ENCODE results near the gene HSP90B1.

HSP90B1 gene

GRCh38 chr12:103986829-103987228 is 56.6 kb downstream of the HSP90B1 start:
- DNase-seq: no peak

DNA sequence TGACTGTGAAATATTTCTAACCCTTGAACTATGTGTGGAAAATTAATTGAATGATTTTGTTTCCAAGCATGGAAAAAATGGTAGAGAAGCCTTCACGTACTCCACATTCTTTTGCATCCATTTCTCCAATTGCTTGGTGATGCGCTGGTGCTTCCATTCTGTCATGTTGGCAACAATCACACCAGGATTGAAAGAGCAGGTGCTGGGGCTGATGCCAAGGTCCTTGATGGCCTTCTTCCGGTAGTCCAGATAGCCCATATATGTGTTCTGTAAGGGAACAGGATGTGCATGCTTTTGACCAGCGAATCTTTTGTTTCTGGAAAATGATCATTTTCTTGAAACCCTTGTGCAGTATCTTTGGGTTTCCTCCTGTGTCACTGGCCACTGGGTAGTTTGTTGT is 64.0 kb downstream of the HSP90B1 start:
- DNase-seq: no peak

- DNase-seq: no peak
Observed at GRCh38 chr12:103996595-103996994, 66.4 kb downstream of the HSP90B1 start.

GRCh38 chr12:103997286-103997900 is 67.2 kb downstream of the HSP90B1 start:
- no peak for DNase-seq

Measured in NCI-H187 treated with DMSO at 0.1 percent for 48 hours (cell line).